ENCODE data around the gene PIGN. TPM values are rescaled to one million over a fixed set of nuclear protein-coding genes. Genes with fewer than 3 reads are reported as not detected.

PIGN gene
- total RNA-seq, 3 donors from 2014 or later: 29.5 to 40.4 (median 36.3) TPM

GRCh38 chr18:62189208-62189607, 2.4 kb upstream of the PIGN start:
- TF ChIP-seq, protein P1, sequence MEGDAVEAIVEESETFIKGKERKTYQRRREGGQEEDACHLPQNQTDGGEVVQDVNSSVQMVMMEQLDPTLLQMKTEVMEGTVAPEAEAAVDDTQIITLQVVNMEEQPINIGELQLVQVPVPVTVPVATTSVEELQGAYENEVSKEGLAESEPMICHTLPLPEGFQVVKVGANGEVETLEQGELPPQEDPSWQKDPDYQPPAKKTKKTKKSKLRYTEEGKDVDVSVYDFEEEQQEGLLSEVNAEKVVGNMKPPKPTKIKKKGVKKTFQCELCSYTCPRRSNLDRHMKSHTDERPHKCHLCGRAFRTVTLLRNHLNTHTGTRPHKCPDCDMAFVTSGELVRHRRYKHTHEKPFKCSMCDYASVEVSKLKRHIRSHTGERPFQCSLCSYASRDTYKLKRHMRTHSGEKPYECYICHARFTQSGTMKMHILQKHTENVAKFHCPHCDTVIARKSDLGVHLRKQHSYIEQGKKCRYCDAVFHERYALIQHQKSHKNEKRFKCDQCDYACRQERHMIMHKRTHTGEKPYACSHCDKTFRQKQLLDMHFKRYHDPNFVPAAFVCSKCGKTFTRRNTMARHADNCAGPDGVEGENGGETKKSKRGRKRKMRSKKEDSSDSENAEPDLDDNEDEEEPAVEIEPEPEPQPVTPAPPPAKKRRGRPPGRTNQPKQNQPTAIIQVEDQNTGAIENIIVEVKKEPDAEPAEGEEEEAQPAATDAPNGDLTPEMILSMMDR (IDR thresholded peaks at IDR 0.05): no peak
- Histone ChIP-seq H3K4me3 (no peak overlapping the region), H3K4me1 (ENCODE audit: low read depth) (peaks cover 15% of the 10 kb centered on the region), H3K9me3 (no peaks in the 10 kb centered on the region), H3K36me3 (ENCODE audit: low read depth) (no peaks in the 10 kb centered on the region)
- ATAC-seq (no peak), DNase-seq (no peak)
- intact Hi-C loops (cut with DNase I, micrococcal nuclease): no loop called here

- no peaks in the 10 kb centered on the region for H3K9me3 ChIP-seq
- ATAC-seq (peak; percentile 49), DNase-seq (peak in 1 of 3 donors; percentile 64)
- H3K4me1 ChIP-seq (ENCODE audit: low read depth): peaks cover 15% of the 10 kb centered on the region
- peak overlapping the region; percentile 98 for H3K4me3 ChIP-seq
- TF ChIP-seq, protein P1 (IDR thresholded peaks at IDR 0.05): peak; percentile 18
- intact Hi-C loops (cut with DNase I, micrococcal nuclease): no loop called here
- no peaks in the 10 kb centered on the region for H3K36me3 ChIP-seq (ENCODE audit: low read depth)
Observed at GRCh38 chr18:62187543-62188510, 971 bp upstream of the PIGN start.

DNA sequence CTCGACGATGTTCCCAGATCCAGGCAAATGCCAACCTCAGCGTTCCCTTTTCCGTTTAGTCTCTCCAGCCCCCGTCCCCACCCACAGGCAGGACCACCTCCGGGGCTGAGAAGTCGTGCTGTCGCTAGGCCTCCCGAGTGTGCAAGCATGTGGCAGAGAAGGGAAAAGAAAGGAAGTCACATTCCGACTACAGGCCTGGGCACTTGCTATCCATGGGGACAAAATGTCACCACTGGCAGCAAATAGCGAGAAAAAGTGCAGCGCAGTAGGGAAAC, 420 bp downstream of the PIGN start:
- TF ChIP-seq, protein P1 (IDR thresholded peaks at IDR 0.05): no peak

DNA sequence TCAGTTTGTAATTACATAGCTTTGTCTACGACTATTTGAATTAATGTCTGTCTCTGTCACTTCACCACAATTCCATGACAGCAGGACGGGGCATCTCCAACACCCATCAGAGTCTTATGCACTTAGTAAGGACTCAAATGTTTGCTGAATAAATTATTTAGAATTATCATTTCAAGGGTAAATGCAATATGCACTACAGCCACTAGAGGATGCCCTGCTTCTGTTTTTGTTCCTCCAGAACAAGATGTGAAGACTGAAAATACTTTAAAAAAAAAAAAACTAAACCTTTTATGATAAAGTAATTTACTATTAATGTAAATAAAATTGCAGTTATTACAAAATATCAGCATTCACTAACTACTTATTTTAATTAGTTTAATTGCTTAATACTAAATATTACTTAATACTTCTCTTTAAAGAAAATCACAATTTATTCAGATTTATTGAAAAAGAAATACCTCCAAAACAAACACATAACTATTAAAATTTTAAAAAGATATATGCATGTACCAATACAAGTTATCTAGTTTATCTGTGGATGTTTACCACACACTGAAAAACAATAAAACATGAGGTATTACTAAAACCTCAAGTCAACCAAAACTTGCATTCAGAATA, 3.2 kb downstream of the PIGN start:
- Histone ChIP-seq H3K4me3 (no peak overlapping the region), H3K9me3 (no peaks in the 10 kb centered on the region), H3K36me3 (ENCODE audit: low read depth) (no peaks in the 10 kb centered on the region), H3K4me1 (ENCODE audit: low read depth) (peaks cover 3% of the 10 kb centered on the region)
- ATAC-seq (no peak), DNase-seq (peak in 1 of 3 donors; percentile 76)
- TF ChIP-seq, protein P1 (IDR thresholded peaks at IDR 0.05): peak; percentile 85
- intact Hi-C loops (cut with DNase I, micrococcal nuclease): loop anchor here in 1 of 2 donors (5.0 kb wide), 1 partner anchor 69 kb away; no protein-coding TSS in a partner anchor

More for the DNA sequence above, 420 bp downstream of the PIGN start:
- intact Hi-C loops (cut with DNase I, micrococcal nuclease): no loop called here
- Histone ChIP-seq H3K4me3 (peak overlapping the region; percentile 98), H3K36me3 (ENCODE audit: low read depth) (no peaks in the 10 kb centered on the region), H3K9me3 (no peaks in the 10 kb centered on the region), H3K4me1 (ENCODE audit: low read depth) (peaks cover 15% of the 10 kb centered on the region)
- DNase-seq (no peak), ATAC-seq (no peak)

DNA sequence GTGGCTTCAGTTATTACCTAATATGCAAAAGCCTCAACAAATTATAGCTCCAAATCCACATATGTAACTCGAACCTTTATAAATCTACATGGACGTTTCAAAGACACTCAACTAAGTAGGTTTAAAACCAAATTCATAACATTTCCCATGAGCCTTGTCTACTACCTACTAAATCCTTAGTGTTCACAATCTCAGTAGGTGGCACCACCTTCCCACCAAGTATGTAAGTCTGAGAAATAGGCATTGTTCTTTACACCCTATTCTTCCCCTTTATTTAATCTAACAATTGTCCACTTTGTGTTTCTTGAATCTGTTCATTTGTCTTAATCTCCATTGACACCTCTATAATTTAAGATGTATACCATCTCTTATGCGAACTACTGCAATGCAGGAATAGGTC, 4.6 kb downstream of the PIGN start:
- Histone ChIP-seq H3K4me3 (no peak overlapping the region), H3K4me1 (ENCODE audit: low read depth) (no peaks in the 10 kb centered on the region), H3K36me3 (ENCODE audit: low read depth) (no peaks in the 10 kb centered on the region), H3K9me3 (no peaks in the 10 kb centered on the region)
- TF ChIP-seq, protein P1 (IDR thresholded peaks at IDR 0.05): no peak
- intact Hi-C loops (cut with DNase I, micrococcal nuclease): loop anchor here in 1 of 2 donors (5.0 kb wide), 1 partner anchor 70 kb away; no protein-coding TSS in a partner anchor
- ATAC-seq (no peak), DNase-seq (no peak)
